ENCODE results near the gene ERBB4. TPM values are rescaled to one million over a fixed set of nuclear protein-coding genes. Genes with fewer than 3 reads are reported as not detected.

The ERBB4 gene
- total RNA-seq, 4 donors from 2014 or later, result 0.16 to 12.7 (median 0.27) TPM; not detected in 1

- no peak for DNase-seq
- H3K36me3 ChIP-seq, result no peaks in the 10 kb centered on the region
- no peak overlapping the region for H3K27ac ChIP-seq
- TF ChIP-seq POLR2A (IDR thresholded peaks at IDR 0.05), result no peak
- no peak for TF ChIP-seq POLR2AphosphoS5 (IDR thresholded peaks at IDR 0.05)
- TF ChIP-seq EP300 (IDR thresholded peaks at IDR 0.05; ENCODE audit: low read depth), result no peak
- TF ChIP-seq CTCF (IDR thresholded peaks at IDR 0.05), result no peak
- WGBS, 2 donors (ENCODE audit: low coverage in 1 of 2), result 60 to 70% methylated on average over 2 of the region's 2 CpGs
- H3K4me3 ChIP-seq, result no peak overlapping the region
- intact Hi-C loops (cut with DNase I; ENCODE audit: low total_unique reads) (no loop called here), in situ Hi-C loops (cut with MboI; ENCODE audit: low pct_ligation_motif_present in 1 of 4, low pct_unique_long_range_greater_than_20kb in 1 of 4, low sequenced_read_pairs in 3 of 4) (no loop called here)
- no peaks in the 10 kb centered on the region for H3K27me3 ChIP-seq
- no peaks in the 10 kb centered on the region for H3K9me3 ChIP-seq
- H3K4me1 ChIP-seq, result no peaks in the 10 kb centered on the region
These were observed 543.8 kb downstream of the ERBB4 start for GRCh38 chr2:211994806-211995205.

DNA sequence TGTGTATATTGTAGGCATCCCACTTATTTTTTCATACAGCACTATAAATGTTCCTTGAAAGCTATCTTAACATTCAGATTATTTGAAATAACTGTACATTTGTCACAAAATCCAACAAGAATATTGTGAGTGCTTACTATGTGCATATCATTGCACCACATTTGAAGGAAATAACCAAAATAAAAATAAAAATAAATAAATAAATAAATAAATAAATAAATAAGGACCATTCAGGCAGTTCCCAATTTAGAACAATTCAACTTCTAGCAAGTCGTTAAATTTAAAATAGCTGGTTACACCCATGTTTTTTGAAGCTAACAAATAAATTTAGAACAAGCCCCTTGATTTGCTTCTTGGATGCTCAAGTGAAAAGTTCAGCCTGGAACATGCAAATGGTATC, 548.3 kb downstream of the ERBB4 start:
- DNase-seq, result no peak
- Histone ChIP-seq H3K36me3 (no peaks in the 10 kb centered on the region), H3K27me3 (no peaks in the 10 kb centered on the region), H3K9me3 (no peaks in the 10 kb centered on the region), H3K4me1 (no peaks in the 10 kb centered on the region), H3K4me3 (no peak overlapping the region), H3K27ac (no peak overlapping the region)
- WGBS, 2 donors (ENCODE audit: low coverage in 1 of 2), result 77 to 82% methylated on average over 1 of the region's 1 CpG
- in situ Hi-C loops (cut with MboI; ENCODE audit: low pct_ligation_motif_present in 1 of 4, low pct_unique_long_range_greater_than_20kb in 1 of 4, low sequenced_read_pairs in 3 of 4) (no loop called here), intact Hi-C loops (cut with DNase I; ENCODE audit: low total_unique reads) (no loop called here)
- TF ChIP-seq CTCF (IDR thresholded peaks at IDR 0.05), result no peak
- TF ChIP-seq POLR2A (IDR thresholded peaks at IDR 0.05), result no peak
- TF ChIP-seq POLR2AphosphoS5 (IDR thresholded peaks at IDR 0.05), result no peak
- TF ChIP-seq EP300 (IDR thresholded peaks at IDR 0.05; ENCODE audit: low read depth), result no peak

DNA sequence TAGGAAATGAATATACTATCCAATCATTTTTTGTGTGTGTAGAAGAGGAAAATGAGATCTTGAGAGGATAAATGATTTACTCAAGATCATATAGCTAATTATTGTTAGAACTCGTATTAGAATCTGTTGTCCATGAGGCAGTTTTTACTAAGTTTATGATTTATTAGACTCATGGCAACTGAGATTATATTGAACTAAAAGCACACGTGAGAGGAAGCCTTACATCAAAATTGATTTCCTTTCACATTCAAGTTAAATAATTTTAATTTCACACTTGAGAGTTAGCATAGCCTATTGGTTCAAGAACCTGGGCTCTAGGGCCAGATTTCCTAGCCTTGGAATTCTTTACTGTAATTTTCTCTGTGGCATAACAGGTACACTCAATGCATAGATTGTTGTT, 552.3 kb downstream of the ERBB4 start:
- H3K4me3 ChIP-seq, result no peak overlapping the region
- DNase-seq, result no peak
- no peak for TF ChIP-seq POLR2AphosphoS5 (IDR thresholded peaks at IDR 0.05)
- TF ChIP-seq CTCF (IDR thresholded peaks at IDR 0.05), result no peak
- TF ChIP-seq EP300 (IDR thresholded peaks at IDR 0.05; ENCODE audit: low read depth), result no peak
- no peak for TF ChIP-seq POLR2A (IDR thresholded peaks at IDR 0.05)
- H3K36me3 ChIP-seq, result no peaks in the 10 kb centered on the region
- WGBS, 2 donors (ENCODE audit: low coverage in 1 of 2), result 36% methylated on average over 2 of the region's 2 CpGs
- intact Hi-C loops (cut with DNase I; ENCODE audit: low total_unique reads) (no loop called here), in situ Hi-C loops (cut with MboI; ENCODE audit: low pct_ligation_motif_present in 1 of 4, low pct_unique_long_range_greater_than_20kb in 1 of 4, low sequenced_read_pairs in 3 of 4) (no loop called here)
- H3K27ac ChIP-seq, result no peak overlapping the region
- no peaks in the 10 kb centered on the region for H3K4me1 ChIP-seq
- no peaks in the 10 kb centered on the region for H3K27me3 ChIP-seq
- no peaks in the 10 kb centered on the region for H3K9me3 ChIP-seq

GRCh38 chr2:211985393-211985792, 553.2 kb downstream of the ERBB4 start:
- Histone ChIP-seq H3K27ac (no peak overlapping the region), H3K4me1 (no peaks in the 10 kb centered on the region), H3K36me3 (no peaks in the 10 kb centered on the region), H3K27me3 (no peaks in the 10 kb centered on the region), H3K9me3 (no peaks in the 10 kb centered on the region), H3K4me3 (no peak overlapping the region)
- no peak for DNase-seq
- in situ Hi-C loops (cut with MboI; ENCODE audit: low pct_ligation_motif_present in 1 of 4, low pct_unique_long_range_greater_than_20kb in 1 of 4, low sequenced_read_pairs in 3 of 4), result no loop called here
- intact Hi-C loops (cut with DNase I; ENCODE audit: low total_unique reads), result no loop called here
- TF ChIP-seq POLR2AphosphoS5 (IDR thresholded peaks at IDR 0.05), result no peak
- no peak for TF ChIP-seq CTCF (IDR thresholded peaks at IDR 0.05)
- no peak for TF ChIP-seq POLR2A (IDR thresholded peaks at IDR 0.05)
- TF ChIP-seq EP300 (IDR thresholded peaks at IDR 0.05; ENCODE audit: low read depth), result no peak
- 71 to 82% methylated on average over 1 of the region's 1 CpG for WGBS, 2 donors (ENCODE audit: low coverage in 1 of 2)

All from transverse colon (tissue), 4 donors.